Gastroesophageal sphincter (tissue), 3 donors: ENCODE measurements around the gene CELA1.

Experiments used
- POLR2A ChIP-seq, 2 donors: fragments of 450-650 bp; IDR thresholded peaks; one replicate each; pipeline ENCODE4 v1.6.1; 2017; ENCODE audit warnings: antibody characterized with exemption in 2 of 2, mild to moderate bottlenecking in 2 of 2, moderate library complexity in 1 of 2
- TF ChIP-seq, protein P1 (sequence below), 4 experiments: fragments of 200-600 bp in 2 of 4; fragments of 450-650 bp in 2 of 4; sonication (generic) in 1 of 4; IDR thresholded peaks; one replicate each; pipeline ENCODE4 v1.5.1; 2017 to 2019; ENCODE audit warnings: antibody characterized with exemption in 4 of 4, mild to moderate bottlenecking in 2 of 4, moderate library complexity in 2 of 4

DNA sequence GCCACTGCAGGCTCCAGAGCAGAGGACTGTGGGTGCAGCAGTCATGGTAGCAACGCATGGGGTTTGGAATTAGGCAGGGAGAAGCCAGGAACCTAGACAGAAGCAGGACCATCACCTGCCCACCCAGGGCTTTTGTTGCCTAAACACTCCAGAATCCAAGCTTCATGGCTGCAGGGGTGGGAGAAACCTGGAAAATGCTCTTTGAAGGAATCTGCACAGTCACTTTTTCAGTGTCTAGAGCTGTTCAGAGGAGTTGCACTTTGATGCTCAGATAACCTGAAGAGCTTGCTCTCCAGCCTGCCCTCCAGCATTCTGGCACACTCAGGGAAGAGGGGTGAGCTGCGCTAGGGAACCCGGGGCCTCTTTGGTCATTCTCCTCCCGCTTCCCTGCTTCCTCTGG, 1.6 kb upstream of the CELA1 start:
- TF ChIP-seq, protein P1, sequence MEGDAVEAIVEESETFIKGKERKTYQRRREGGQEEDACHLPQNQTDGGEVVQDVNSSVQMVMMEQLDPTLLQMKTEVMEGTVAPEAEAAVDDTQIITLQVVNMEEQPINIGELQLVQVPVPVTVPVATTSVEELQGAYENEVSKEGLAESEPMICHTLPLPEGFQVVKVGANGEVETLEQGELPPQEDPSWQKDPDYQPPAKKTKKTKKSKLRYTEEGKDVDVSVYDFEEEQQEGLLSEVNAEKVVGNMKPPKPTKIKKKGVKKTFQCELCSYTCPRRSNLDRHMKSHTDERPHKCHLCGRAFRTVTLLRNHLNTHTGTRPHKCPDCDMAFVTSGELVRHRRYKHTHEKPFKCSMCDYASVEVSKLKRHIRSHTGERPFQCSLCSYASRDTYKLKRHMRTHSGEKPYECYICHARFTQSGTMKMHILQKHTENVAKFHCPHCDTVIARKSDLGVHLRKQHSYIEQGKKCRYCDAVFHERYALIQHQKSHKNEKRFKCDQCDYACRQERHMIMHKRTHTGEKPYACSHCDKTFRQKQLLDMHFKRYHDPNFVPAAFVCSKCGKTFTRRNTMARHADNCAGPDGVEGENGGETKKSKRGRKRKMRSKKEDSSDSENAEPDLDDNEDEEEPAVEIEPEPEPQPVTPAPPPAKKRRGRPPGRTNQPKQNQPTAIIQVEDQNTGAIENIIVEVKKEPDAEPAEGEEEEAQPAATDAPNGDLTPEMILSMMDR (IDR thresholded peaks at IDR 0.05), result no peak
- TF ChIP-seq POLR2A (IDR thresholded peaks at IDR 0.05), result no peak
